MCF 10A (cell line): Measurements from ENCODE around the gene RNASEH2B. TPM values are rescaled to one million over a fixed set of nuclear protein-coding genes. Genes with fewer than 3 reads are reported as not detected.

Source experiments
- BruUV-seq: library from RNA; stranded (reverse); fragments of 400-500 nt; replicated peaks from 2 replicates; lab custom pipeline; 2021; lab: Mats Ljungman, UMichigan
- CTCF ChIA-PET: fragments of 300-600 bp; sonication (Branson Sonifier 250); formaldehyde crosslinking; extraction: SDS; loops from one replicate; lab custom pipeline; 2021; ENCODE audit warnings: antibody characterized with exemption, inconsistent platforms; lab: Yijun Ruan, JAX
- POLR2A ChIA-PET: fragments of 300-600, 350-650 bp; sonication (Branson Sonifier 250); formaldehyde crosslinking; extraction: SDS; loops from one replicate; lab custom pipeline; 2020; ENCODE audit warnings: antibody characterized with exemption, inconsistent platforms; lab: Yijun Ruan, JAX
- DNase-seq: peaks from one replicate; pipeline ENCODE4 v3.0.0-alpha.2; 2018; ENCODE audit not compliant: unreplicated experiment
- H3K27ac Mint-ChIP-seq: one replicate; pipeline ENCODE4 v1.8.0; 2022; ENCODE audit warnings: mild to moderate bottlenecking, low read depth, mixed read lengths; ENCODE audit not compliant: unreplicated experiment
- H3K27me3 Mint-ChIP-seq: one replicate; pipeline ENCODE4 v1.8.0; 2022; ENCODE audit warnings: mixed read lengths; ENCODE audit not compliant: insufficient read depth, unreplicated experiment
- H3K36me3 Mint-ChIP-seq: one replicate; pipeline ENCODE4 v1.8.0; 2022; ENCODE audit warnings: mild to moderate bottlenecking, moderate library complexity, mixed read lengths; ENCODE audit not compliant: insufficient read depth, unreplicated experiment
- H3K4me1 Mint-ChIP-seq: one replicate; pipeline ENCODE4 v1.8.0; 2022; ENCODE audit warnings: mixed read lengths; ENCODE audit not compliant: insufficient read depth, unreplicated experiment
- H3K4me3 Mint-ChIP-seq: one replicate; pipeline ENCODE4 v1.8.0; 2022; ENCODE audit warnings: mild to moderate bottlenecking, moderate library complexity, mixed read lengths; ENCODE audit not compliant: unreplicated experiment
- H3K9me3 Mint-ChIP-seq: one replicate; pipeline ENCODE4 v1.8.0; 2022; ENCODE audit warnings: mixed read lengths; ENCODE audit not compliant: unreplicated experiment
- CTCF ChIP-seq: fragments of 200-600 bp; IDR thresholded peaks from one replicate; pipeline ENCODE4 v1.8.0; 2022; ENCODE audit warnings: antibody characterized with exemption, mild to moderate bottlenecking; ENCODE audit not compliant: unreplicated experiment
- intact Hi-C: fragments of 100-400 bp; cut with micrococcal nuclease; formaldehyde crosslinking; loops from 2 replicates; pipeline ENCODE4 v1.14.1; 2022
- total RNA-seq: library from RNA; stranded (reverse); gene quantifications from 2 replicates; pipeline ENCODE4 v1.2.3, GENCODE V29; 2022

RNASEH2B gene
- total RNA-seq, 1 experiment from 2014 or later, result 53.3 TPM

GRCh38 chr13:50955241-50955640 lies 45.6 kb downstream of the RNASEH2B start:
- BruUV-seq, result no TSS peak
- no peaks in the 10 kb centered on the region for H3K27me3 Mint-ChIP-seq
- no peak for TF ChIP-seq CTCF
- intact Hi-C loops, result no loop called here
- DNase-seq, result no peak
- no peak overlapping the region for H3K4me3 Mint-ChIP-seq
- peaks cover 25% of the 10 kb centered on the region for H3K36me3 Mint-ChIP-seq
- no peak overlapping the region for H3K27ac Mint-ChIP-seq
- ChIA-PET POLR2A (no interaction called here), CTCF (interaction anchor here (0.6 kb wide), 1 partner anchor 35 kb away, joined by 3 read pairs; no protein-coding TSS in a partner anchor)
- H3K4me1 Mint-ChIP-seq, result no peaks in the 10 kb centered on the region
- H3K9me3 Mint-ChIP-seq, result no peaks in the 10 kb centered on the region

GRCh38 chr13:50955798-50956197 lies 46.2 kb downstream of the RNASEH2B start:
- no TSS peak for BruUV-seq
- TF ChIP-seq CTCF, result no peak
- intact Hi-C loops, result no loop called here
- Mint-ChIP-seq H3K4me3 (no peak overlapping the region), H3K36me3 (peaks cover 24% of the 10 kb centered on the region), H3K27me3 (no peaks in the 10 kb centered on the region), H3K27ac (no peak overlapping the region), H3K9me3 (no peaks in the 10 kb centered on the region), H3K4me1 (no peaks in the 10 kb centered on the region)
- POLR2A ChIA-PET, result no interaction called here
- CTCF ChIA-PET, result interaction anchor here (0.6 kb wide), 1 partner anchor 36 kb away, joined by 3 read pairs; no protein-coding TSS in a partner anchor
- no peak for DNase-seq

- intact Hi-C loops, result no loop called here
- CTCF ChIA-PET, result interaction anchor here (0.9 kb wide), 1 partner anchor 24 kb away, joined by 4 read pairs; no protein-coding TSS in a partner anchor
- TF ChIP-seq CTCF, result no peak
- H3K27ac Mint-ChIP-seq, result no peak overlapping the region
- no TSS peak for BruUV-seq
- no peak overlapping the region for H3K4me3 Mint-ChIP-seq
- H3K4me1 Mint-ChIP-seq, result no peaks in the 10 kb centered on the region
- H3K36me3 Mint-ChIP-seq, result peaks cover 25% of the 10 kb centered on the region
- H3K27me3 Mint-ChIP-seq, result no peaks in the 10 kb centered on the region
- POLR2A ChIA-PET, result no interaction called here
- no peak for DNase-seq
- H3K9me3 Mint-ChIP-seq, result no peaks in the 10 kb centered on the region
Measured at GRCh38 chr13:50957620-50958019, 48.0 kb downstream of the RNASEH2B start.

- intact Hi-C loops, result no loop called here
- Mint-ChIP-seq H3K27ac (no peak overlapping the region), H3K36me3 (peaks cover 38% of the 10 kb centered on the region), H3K9me3 (no peaks in the 10 kb centered on the region), H3K4me3 (no peak overlapping the region), H3K4me1 (no peaks in the 10 kb centered on the region), H3K27me3 (no peaks in the 10 kb centered on the region)
- CTCF ChIA-PET, result interaction anchor here (1.1 to 4.7 kb wide), 2 partner anchors 9 to 100 kb away, joined by 3 to 35 read pairs; no protein-coding TSS in a partner anchor
- DNase-seq, result peak; percentile 14
- POLR2A ChIA-PET, result no interaction called here
- BruUV-seq, result no TSS peak
- no peak for TF ChIP-seq CTCF
Measured at GRCh38 chr13:50969691-50970090, 60.1 kb downstream of the RNASEH2B start.
